ENCODE results near the gene DGKD.

GRCh38 chr2:233435436-233436190 lies 81.3 kb downstream of the DGKD start:
- TF ChIP-seq POLR2A (IDR thresholded peaks at IDR 0.05) = no peak
- TF ChIP-seq POLR2AphosphoS5 (IDR thresholded peaks at IDR 0.05) = no peak
- TF ChIP-seq CTCF (IDR thresholded peaks at IDR 0.05) = no peak

All from gastroesophageal sphincter (tissue), 3 donors.